ENCODE measurements around the gene PADI6.
"Not testable (repeated sequence)": the region's sequence is repeated elsewhere in the genome, so short reads cannot be mapped to it uniquely, and the experiment has no call there.

The PADI6 gene

DNA sequence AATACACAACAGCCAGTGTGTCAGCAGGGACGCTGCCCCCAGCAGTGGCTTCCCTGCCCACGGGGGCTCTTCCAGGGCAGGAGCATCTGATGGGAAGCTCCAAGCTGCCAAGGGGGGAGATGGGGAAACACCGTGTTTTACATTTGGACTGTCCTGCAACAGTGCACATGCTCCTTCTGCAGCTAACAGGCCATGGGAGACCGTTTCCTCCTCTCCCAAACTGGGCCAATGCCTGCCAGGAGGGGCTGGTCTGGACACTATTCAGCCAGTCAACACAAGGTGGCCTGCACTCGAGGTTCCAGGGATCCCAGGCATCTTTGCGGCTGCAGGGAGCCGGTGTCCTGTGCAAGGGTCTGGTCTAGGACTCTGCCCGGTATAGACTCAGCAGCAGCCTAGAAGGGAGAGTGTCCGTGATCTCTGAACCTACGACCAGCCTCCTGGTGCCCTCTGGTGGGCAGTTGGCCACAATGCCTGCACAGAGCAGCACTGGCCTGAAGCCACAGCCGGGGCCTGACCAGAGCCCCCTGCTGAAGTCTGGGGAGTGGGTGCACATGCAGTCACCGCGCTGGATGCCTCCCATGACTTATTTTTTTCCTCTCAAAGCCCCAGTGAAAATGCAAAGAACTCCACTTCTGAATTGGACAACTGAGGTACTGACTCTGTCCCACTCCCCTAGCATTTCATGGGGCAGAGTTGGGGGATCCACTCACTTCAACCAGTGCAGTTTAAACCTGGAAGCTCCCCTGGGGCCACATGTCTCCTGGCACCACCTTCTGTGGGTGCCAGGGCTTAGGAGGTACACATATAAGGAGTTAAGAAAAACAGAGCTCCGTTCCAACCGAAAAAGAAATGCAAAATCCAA lies 34.1 kb downstream of the PADI6 start:
- DNase-seq, result peak; percentile 53

DNA sequence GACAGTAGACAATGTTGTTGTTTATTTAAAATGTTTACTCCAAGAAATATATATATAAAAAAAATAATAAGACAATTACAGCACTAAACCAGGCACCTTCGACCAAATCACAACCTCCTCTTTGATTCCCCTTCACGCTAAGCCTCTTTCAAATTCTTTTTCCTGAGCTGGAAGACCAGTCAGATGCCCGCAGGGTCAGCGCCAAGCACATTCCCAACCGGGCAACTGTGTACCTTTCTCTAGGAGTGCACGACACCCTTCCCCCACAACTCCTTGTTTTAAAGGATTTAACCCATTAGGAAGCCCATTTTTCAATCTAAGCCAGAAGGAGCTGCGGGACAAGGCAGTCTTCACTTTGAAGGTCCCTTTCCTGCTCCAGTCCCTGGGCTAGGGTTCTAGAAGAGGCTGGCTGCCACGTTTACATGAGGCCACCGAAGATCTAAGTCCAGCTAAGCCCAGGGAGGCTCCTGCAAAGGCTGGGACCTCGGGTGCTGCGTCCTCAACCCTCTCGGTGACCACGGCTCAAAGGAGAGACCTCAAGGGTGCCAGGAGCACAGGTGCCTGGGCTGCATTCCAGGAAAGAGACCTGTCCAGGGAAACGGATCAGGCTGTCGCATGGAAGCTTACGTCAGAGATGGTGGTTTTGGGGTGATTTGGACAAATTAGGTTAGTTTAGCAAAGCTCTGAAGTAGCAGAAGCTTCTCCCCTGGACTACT lies 34.9 kb downstream of the PADI6 start:
- not testable (repeated sequence) for DNase-seq

DNA sequence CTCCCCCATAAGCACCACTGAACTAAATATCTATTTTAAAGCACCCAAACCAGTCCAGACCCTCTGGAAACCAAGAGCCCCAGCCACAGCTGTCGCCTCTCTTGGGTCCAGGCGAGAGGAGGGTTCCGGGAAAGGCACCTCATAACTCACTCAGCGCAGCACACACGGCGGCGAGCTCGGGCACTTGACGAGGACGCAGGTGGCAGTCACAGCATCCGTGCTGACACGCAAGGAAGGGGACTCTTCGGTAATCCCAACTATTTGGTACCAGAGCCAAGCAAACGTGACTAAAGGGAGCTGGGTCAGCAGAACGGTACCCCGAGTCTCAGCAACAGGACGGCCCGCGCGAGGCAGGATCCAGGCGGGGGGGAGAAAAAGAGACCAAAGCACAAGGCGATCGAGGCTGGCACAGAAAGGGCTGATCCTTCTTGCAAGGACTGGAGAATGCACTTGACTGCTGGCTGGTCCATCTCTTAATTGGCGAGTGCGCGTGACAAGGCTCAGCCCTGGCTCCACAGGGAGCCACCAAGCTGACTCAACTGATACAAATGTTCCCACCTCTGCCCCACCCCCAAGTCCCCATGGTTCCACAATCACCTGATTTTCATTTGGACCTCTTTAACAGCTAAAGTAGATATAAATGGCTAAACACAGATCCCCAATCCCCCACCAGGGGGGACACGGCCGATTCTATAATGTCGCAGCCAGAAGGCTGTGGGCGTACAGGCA lies 36.0 kb downstream of the PADI6 start:
- DNase-seq, result not testable (repeated sequence)

DNA sequence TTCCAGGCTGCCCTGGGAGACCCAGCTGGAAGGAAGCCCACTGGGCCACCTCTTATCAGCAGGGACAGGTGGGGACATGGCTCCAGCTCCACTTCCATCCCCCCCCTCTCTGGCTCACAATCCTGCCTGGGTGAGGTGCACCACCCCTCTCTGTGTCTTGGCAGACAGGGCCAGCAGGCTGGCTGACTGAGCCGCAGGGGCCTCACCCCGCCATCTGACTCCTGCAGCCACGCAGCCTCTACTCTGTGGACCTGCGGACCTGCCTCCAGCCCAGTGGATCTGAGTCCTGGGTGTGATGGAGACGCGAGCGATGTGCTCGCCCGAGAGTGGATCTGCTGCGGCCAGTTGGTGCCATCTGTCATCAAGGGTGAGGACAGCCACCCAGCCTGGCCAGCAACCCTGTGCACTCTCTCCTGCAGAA lies 37.4 kb downstream of the PADI6 start:
- DNase-seq, result no peak

DNA sequence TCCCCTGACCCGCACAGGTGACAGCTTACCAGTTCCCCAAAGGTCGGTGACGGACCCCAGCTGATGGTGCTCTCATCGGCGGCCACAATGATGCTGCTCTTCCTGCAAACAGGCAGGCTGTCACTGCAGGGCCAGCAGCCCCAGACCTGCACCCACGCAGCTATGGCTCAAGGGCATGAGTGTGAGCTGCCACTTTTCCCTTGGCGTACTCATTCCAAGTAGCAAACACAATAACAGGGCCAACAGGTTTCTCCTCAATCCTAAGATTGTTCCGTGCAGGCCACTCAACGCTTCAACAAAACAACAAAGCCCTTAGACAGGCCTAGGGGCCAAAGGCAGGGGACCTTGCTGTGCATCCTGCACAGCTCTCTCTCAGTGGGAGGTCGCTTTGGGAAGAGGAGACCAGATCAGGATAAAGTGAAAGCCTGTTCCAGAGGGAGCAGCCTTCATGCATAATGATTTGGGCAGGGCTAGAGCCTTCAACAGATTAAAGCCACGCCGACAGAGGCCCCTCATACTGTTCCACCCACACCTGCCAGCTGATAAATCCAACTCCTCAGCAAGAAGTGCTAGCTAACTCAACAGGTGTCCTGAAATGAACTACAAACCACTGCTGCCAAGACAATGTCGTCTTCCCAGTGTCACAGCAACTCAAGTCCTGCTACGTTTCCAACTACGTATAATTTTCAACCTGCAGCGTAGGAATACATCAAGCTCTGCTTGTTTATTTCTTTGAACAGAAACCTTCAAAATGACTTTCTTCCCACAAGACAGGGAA lies 40.3 kb downstream of the PADI6 start:
- no peak for DNase-seq

DNA sequence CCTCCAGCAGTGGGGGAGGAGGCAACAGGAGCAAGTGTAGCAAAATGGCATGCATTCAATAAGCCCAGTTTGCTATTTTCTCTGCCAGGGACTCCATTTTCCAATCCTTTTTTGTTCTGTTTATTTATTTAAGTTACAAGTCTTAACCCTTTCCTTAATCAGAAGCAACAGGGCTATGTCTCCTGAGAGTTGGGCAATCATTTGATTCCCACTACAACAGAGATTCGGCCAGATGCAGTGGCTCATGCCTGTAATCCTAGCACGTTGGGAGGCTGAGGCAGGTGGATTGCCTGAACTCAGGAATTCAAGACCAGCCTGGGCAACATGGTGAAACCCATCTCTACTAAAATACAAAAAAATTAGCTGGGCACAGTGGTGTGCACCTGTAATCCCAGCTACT lies 42.0 kb downstream of the PADI6 start:
- DNase-seq, result no peak

DNA sequence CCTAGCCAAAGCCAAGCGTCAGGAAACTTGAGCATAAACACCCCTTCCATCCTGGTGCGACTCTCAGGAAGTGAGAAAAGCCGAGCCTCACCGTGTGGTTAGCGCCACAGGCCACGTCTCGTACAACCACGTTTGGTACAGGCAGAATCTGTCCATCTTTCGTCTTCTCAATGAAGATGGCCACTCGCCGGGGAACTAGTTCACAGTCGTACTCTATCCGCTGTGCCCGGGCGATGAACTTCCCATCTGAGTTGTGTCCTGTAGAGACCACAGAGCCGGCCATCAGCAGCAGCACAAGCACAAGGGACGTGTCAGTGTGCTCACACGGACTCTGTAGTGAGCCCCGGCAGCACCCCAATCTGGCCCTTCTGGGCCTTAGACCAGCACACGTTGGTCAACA lies 44.4 kb downstream of the PADI6 start:
- no peak for DNase-seq

DNA sequence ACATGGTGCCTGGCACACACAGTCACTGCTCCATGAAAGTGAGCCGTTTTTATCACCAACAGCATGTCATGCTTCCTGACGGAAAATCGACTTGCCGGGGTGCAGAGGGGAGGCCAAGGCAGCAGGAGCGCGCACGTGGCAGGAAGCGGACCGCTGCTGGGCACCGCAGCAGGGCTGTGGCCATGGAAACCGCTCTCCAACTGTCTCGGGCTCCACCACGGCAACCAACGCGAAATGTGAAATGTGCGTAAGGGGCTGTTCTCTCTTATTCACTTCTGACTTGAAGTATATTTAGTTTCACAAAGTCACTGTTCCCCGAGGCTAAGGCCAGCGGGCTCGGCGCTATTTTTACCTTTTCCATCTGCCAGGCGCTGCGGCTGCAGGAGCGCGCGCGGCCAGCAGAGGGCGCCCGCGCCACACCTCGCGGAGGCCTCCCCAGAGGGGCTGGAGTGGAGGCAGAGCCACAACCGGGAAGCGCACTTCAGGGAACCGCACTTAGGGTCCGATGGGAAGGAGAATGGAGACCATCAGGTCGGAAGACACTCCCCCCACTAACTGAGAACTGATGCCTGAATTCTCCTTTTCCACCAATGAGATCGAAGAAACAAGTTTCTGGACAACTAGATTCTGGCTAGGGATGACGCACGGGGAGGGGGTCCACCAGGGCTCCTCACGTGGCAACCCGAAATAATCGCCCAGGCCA lies 47.8 kb downstream of the PADI6 start:
- DNase-seq, result peak; percentile 58

DNA sequence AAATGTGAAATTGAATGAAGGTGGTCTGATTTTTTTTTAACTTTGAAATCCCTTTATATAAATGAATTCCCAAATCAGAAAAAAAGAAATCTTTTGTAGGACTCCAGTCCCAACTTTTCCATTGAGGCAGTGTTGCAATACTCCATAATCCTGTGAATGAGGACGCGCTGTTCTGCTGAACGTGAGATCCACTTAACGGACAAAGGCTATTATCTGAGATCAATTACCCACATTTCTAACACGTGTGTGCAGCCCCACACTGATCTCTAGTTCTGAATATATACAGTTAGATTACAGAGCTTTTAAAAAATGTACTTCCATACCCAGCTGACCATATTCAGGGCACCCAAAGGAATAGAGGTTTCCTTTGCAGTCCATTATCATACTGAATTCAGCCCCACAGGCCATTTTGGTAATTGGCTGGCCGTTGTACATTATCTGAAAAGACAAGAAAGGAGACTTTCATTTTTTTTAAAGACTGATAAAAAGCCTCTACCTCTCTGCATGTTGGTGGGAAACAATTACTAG lies 48.5 kb downstream of the PADI6 start:
- DNase-seq, result no peak

DNA sequence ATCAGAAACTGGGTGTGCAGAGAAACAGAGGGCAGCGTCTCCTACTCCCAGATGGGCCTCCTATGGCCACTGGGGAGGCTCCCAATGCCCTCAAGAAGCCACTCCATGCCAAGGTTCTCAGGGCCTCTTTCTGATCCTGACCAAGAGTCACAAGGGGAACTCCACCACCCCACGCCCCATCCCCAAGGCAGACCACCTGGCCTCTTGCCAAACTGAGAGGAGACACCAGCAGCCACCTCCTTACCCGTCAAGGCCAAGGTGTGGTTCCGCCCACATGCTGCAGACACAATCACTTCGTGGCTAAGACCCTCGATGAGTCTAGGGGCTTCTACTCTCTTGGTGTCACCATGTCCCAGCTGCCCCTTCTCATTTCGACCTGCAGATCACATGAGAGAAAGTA lies 50.5 kb downstream of the PADI6 start:
- no peak for DNase-seq

DNA sequence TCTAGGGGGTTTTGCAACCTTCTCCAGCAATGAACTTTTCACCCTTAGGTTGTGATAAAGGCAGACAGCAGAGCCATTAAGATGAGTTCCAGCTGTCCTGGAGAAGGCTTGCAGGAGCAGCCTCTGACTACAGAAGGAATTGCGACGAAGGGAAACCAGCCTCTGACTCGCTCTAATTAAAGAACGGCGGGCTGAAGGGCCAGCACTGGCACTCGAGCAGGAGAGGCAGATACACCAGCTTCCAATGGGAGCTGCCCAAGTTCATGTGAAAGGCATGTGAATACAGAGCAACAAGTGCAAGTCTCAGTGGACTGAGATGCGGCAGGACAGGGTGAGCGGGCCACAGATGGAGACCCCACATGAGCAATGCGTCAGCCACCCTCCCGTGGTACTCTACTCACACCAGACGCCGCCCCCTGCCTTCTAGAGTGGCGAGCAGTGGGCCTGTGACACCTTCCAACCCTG lies 51.8 kb downstream of the PADI6 start:
- DNase-seq, result no peak

DNA sequence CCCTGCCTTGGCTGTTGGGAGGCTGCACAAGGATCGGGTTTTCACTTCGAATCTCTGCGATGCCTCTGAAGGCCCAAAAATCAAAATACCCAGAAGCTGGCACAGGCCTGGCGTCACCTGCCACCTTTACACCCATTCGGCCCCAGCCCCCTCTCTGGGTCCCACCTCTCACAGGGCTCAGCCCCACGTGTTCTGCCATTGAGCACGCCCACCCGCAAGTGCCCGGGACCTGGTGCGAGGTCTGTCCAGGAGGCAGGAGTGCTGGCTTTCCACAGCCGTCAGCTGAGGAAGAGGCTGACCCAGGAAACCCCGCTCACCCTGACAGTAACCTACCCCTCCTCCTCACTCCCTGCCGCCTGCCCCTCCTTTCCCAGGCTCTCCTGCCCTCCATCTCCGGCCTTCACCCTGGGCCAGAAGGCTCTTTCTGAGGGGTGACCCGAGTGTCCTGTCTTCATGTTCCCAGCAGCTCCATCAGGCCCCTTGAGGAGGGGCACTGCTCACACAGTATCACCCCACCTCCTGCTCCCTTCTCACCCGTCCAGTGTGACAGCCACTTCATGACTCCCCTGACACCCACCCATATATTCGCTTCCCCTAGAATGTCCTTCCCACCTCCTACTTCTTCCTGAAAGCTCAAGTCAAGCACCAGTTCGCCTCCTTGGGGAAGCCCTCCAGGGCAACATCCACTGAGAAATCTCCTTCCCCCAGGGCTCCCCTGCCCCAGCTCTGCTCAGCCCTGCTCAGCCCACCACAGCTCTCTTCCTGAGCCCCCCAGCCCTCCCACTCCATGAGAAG lies 54.0 kb downstream of the PADI6 start:
- DNase-seq, result no peak

DNA sequence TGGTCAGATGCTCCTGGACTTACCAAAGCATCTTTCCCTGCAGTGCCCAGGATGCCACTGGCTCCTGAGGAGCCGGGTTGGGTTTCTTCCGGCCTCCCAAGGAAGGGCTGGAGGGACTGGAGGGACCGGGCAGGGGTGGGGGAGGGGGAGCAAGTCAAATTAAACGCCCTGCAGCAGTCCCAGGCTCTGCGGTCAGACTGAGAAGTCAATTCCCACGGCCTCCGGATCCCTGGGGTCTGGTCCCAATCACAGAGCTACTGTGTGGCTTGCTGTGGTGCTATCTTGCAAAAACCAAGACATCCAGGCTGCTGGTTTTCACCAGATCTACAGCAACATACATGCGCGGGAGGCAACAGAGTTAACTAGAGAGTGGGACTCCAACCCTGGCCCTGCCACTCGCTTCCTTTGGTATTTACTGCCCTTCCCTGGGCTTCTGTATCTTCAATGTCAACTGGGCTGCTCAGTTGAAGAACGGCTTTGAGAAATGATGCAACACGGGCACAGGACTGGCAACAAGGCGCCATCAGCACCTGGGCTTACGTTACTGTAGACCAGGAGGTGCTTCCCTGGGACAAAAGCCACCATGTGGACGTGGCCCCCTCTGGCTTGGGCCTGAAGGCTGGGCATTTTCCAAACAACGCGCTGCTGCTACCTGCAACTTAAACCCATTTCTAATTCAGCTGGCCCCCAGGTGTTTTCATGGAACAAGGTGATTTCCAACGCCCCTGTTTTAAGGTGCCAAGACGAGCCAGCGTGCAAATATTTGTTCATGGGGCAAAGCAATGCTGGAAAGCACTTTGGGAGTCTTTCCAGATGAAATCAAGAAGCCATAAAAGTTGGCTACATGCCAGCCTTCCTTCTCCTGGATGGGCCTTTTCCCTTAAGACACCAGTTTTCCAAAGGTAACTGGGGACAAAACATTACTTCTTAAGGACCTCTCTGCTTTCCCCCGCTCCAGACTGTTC lies 56.0 kb downstream of the PADI6 start:
- no peak for DNase-seq

DNA sequence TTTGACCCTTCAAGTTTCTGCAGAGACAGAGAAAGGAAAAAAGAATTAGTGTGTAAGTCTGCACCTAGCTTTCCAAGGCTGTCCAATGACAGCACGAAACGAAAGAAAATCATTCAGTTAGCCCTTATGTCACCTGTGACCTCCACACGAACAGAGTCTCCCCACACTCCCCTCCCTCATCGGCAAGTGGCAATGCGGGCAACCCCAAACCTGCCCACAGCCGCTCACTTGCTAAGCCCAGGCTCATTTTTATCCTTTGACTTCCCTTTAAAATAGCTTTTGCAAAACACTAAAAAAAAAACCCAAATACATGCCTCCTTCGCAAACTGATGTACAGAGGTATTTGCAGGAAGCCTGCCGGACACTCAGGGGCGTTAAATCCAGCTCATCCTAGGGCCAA lies 57.2 kb downstream of the PADI6 start:
- no peak for DNase-seq

DNA sequence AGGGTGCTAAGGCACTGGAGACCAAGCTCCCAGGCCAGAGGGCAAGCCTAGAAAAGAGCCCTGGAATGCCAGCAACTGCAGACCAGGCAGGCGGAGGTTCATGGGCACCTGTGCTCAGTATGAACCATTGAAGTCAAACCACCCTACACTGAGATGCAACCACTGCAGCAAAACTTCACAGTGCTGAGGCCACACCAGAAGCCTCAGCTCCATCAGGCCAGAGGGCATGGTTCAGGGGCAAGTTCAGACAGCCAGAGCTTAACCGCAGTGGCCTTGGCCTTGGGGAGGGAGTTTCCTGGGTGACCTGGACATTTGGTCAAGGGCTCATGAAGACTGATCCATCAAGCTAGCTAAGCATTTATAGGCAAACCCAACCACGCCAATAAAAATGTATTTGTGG lies 60.4 kb downstream of the PADI6 start:
- DNase-seq, result no peak

DNA sequence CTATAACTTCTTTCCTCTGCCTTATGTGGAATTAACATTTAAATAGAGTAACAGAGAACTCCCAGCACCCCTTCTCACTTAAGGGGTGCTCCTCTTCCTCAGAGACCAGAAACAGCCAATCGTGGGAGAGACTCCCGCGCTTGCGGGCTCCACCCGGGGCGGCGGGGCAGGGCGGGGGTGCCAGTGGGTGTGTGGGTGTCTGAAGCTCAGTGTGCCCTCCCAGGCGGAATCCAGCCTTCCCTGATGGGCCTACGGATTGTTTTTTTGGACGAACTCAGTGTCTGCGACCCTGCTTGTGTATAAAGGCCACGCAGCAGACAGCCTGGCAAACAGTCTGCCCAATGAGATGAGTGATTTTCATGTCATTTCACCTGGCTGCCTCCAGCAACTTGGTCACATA lies 61.3 kb downstream of the PADI6 start:
- no peak for DNase-seq

DNA sequence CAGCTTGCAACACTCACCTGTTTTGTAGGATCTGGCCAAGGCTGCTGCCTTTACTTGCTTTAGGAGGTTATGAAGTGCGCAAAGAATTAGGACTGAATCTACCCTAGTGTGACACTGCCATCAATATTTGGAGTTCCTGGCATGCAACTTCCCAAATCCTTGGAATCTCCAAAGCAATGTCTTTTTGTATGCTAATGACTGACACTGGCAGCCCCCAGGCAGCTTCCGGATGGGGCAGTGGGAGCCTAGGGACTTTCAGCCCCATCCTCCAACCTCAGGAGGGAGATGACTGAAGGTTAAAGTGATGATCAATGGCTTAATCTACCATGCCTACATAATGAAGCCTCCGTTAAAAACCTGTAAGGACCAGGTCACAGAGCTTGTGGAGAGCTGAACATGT lies 62.0 kb downstream of the PADI6 start:
- no peak for DNase-seq

DNA sequence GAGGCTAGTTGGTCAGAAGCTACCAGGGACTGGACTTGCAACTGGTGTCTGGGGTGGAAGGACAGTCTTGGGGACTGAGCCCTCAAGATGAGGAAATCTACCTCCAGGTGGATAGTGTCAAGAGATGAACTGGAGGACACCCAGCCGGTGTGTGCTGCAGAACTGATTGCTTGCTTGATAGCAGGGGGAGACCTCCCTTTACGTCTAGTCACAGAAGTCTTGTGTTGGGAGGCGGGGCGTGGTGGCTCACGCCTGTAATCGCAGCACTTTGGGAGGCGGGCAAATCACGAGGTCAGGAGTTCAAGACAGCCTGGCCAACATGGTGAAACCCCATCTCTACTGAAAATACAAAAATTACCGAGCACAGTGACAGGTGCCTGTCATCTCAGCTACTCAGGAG lies 62.6 kb downstream of the PADI6 start:
- DNase-seq, result no peak

DNA sequence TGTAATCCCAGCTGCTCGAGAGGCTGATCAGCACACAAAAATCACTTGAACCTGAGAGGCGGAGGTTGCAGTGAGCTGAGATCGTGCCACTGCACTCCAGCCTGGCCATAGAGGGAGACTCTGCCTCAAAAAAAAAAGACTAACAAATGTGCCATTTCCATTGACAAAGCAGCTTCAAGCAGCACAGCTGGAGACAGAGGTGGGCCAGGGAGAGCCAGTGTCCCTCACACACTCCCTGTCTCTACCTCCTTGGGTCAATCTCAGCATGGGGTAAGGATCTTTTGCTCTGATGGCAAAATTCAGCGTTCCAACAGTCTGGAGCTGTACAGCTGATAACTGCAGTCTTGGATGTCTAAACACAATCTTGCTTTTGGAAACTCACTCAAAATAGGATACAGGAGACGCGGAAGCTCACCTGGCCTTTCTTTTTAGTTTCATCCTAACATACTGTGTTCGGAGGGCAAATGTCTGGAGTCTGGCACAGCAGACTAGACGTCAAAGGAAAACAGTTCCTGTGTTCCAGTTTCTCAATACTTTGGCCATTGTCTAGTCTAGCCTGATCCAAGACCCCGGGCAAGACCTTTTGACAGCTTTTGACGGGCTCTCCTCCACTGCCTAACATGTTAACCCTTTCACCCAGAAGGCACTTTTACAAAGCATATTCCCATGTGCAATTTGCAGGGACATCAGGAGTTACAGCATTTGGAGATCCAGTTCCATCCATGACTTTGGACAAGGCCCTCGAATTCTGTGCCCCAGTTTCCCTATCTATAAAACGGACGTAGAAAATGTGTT lies 64.6 kb downstream of the PADI6 start:
- no peak for DNase-seq

All from midbrain (tissue), 1 donor.